ENCODE measurements around the gene SLC35F6. TPM values are rescaled to one million over a fixed set of nuclear protein-coding genes. Genes with fewer than 3 reads are reported as not detected.
A peak's percentile ranks its signal among the peaks of the same experiment; 100 is the strongest.
"Not testable (repeated sequence)": the region's sequence is repeated elsewhere in the genome, so short reads cannot be mapped to it uniquely, and the experiment has no call there.

Gene SLC35F6
- total and polyA plus RNA-seq, 9 of the 15 experiments (the other 6 are each of a cell fraction or from before 2014, with no cell fraction given), result 11.9 to 47.3 (median 22.5) TPM

- TF ChIP-seq MAZ (CRISPR knock-in tag; conservative IDR thresholded peaks at IDR 0.05 in 1 of 2, IDR thresholded peaks at IDR 0.05 in 1 of 2) (peak in 1 of 2 experiments; percentile 89; a peak in 2 of 4 replicates), SMARCE1 (IDR thresholded peaks at IDR 0.05) (peak; percentile 79), GTF2A2 (tag; IDR thresholded peaks at IDR 0.05) (peak; percentile 93), SMAD4 (CRISPR knock-in tag; conservative IDR thresholded peaks at IDR 0.05) (peak; percentile 99), L3MBTL2 (IDR thresholded peaks at IDR 0.05) (peak; percentile 88), SMAD3 (CRISPR knock-in tag; conservative IDR thresholded peaks at IDR 0.05) (peak; percentile 96), EP300 (IDR thresholded peaks at IDR 0.05; ENCODE audit: low read length) (peak; percentile 31; the same call in 1 of the 2 replicates), TEAD4 (IDR thresholded peaks at IDR 0.05; ENCODE audit: low read length) (0 out of 2 replicates have a peak, but pooled peaks have one; percentile 25), ZNF165 (CRISPR knock-in tag; IDR thresholded peaks at IDR 0.05; ENCODE audit: borderline replicate concordance) (peak; percentile 75; the same call in 1 of the 2 replicates), CXXC5 (CRISPR knock-in tag; IDR thresholded peaks at IDR 0.05) (peak; percentile 96), ZNF354B (CRISPR knock-in tag; IDR thresholded peaks at IDR 0.05) (peak; percentile 77; the same call in 1 of the 2 replicates), CBFA2T2 (conservative IDR thresholded peaks at IDR 0.05) (peak; percentile 77), CTBP1 (IDR thresholded peaks at IDR 0.05; ENCODE audit: borderline replicate concordance) (peak; percentile 90; the same call in 1 of the 2 replicates)
- TF ChIP-seq, protein P1, sequence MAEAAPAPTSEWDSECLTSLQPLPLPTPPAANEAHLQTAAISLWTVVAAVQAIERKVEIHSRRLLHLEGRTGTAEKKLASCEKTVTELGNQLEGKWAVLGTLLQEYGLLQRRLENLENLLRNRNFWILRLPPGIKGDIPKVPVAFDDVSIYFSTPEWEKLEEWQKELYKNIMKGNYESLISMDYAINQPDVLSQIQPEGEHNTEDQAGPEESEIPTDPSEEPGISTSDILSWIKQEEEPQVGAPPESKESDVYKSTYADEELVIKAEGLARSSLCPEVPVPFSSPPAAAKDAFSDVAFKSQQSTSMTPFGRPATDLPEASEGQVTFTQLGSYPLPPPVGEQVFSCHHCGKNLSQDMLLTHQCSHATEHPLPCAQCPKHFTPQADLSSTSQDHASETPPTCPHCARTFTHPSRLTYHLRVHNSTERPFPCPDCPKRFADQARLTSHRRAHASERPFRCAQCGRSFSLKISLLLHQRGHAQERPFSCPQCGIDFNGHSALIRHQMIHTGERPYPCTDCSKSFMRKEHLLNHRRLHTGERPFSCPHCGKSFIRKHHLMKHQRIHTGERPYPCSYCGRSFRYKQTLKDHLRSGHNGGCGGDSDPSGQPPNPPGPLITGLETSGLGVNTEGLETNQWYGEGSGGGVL (CRISPR knock-in tag; IDR thresholded peaks at IDR 0.05), result peak; percentile 82
- TF ChIP-seq, protein P2, sequence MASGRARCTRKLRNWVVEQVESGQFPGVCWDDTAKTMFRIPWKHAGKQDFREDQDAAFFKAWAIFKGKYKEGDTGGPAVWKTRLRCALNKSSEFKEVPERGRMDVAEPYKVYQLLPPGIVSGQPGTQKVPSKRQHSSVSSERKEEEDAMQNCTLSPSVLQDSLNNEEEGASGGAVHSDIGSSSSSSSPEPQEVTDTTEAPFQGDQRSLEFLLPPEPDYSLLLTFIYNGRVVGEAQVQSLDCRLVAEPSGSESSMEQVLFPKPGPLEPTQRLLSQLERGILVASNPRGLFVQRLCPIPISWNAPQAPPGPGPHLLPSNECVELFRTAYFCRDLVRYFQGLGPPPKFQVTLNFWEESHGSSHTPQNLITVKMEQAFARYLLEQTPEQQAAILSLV (tag; IDR thresholded peaks at IDR 0.05), result peak; percentile 92
- TF ChIP-seq, protein P3, sequence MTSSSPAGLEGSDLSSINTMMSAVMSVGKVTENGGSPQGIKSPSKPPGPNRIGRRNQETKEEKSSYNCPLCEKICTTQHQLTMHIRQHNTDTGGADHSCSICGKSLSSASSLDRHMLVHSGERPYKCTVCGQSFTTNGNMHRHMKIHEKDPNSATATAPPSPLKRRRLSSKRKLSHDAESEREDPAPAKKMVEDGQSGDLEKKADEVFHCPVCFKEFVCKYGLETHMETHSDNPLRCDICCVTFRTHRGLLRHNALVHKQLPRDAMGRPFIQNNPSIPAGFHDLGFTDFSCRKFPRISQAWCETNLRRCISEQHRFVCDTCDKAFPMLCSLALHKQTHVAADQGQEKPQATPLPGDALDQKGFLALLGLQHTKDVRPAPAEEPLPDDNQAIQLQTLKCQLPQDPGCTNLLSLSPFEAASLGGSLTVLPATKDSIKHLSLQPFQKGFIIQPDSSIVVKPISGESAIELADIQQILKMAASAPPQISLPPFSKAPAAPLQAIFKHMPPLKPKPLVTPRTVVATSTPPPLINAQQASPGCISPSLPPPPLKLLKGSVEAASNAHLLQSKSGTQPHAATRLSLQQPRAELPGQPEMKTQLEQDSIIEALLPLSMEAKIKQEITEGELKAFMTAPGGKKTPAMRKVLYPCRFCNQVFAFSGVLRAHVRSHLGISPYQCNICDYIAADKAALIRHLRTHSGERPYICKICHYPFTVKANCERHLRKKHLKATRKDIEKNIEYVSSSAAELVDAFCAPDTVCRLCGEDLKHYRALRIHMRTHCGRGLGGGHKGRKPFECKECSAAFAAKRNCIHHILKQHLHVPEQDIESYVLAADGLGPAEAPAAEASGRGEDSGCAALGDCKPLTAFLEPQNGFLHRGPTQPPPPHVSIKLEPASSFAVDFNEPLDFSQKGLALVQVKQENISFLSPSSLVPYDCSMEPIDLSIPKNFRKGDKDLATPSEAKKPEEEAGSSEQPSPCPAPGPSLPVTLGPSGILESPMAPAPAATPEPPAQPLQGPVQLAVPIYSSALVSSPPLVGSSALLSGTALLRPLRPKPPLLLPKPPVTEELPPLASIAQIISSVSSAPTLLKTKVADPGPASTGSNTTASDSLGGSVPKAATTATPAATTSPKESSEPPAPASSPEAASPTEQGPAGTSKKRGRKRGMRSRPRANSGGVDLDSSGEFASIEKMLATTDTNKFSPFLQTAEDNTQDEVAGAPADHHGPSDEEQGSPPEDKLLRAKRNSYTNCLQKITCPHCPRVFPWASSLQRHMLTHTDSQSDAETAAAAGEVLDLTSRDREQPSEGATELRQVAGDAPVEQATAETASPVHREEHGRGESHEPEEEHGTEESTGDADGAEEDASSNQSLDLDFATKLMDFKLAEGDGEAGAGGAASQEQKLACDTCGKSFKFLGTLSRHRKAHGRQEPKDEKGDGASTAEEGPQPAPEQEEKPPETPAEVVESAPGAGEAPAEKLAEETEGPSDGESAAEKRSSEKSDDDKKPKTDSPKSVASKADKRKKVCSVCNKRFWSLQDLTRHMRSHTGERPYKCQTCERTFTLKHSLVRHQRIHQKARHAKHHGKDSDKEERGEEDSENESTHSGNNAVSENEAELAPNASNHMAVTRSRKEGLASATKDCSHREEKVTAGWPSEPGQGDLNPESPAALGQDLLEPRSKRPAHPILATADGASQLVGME (CRISPR knock-in tag; IDR thresholded peaks at IDR 0.05), result peak; percentile 88
- TF ChIP-seq TEAD4 (CRISPR knock-in tag; IDR thresholded peaks at IDR 0.05; ENCODE audit: borderline replicate concordance), result not testable (repeated sequence)
- TF ChIP-seq, protein P4, sequence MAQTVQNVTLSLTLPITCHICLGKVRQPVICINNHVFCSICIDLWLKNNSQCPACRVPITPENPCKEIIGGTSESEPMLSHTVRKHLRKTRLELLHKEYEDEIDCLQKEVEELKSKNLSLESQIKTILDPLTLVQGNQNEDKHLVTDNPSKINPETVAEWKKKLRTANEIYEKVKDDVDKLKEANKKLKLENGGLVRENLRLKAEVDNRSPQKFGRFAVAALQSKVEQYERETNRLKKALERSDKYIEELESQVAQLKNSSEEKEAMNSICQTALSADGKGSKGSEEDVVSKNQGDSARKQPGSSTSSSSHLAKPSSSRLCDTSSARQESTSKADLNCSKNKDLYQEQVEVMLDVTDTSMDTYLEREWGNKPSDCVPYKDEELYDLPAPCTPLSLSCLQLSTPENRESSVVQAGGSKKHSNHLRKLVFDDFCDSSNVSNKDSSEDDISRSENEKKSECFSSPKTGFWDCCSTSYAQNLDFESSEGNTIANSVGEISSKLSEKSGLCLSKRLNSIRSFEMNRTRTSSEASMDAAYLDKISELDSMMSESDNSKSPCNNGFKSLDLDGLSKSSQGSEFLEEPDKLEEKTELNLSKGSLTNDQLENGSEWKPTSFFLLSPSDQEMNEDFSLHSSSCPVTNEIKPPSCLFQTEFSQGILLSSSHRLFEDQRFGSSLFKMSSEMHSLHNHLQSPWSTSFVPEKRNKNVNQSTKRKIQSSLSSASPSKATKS (CRISPR knock-in tag; IDR thresholded peaks at IDR 0.05), result peak; percentile 61; the same call in 1 of the 2 replicates
Measured at GRCh38 chr2:26749787-26750420, 14.2 kb upstream of the SLC35F6 start (continued).

Measured in K562 (cell line).